ENCODE measurements around the gene SDK2.
"Not testable (repeated sequence)": the region's sequence is repeated elsewhere in the genome, so short reads cannot be mapped to it uniquely, and the experiment has no call there.

The SDK2 gene

GRCh38 chr17:73335591-73336407, 308.4 kb downstream of the SDK2 start:
- Histone ChIP-seq H3K9ac (ENCODE audit: low read length) (no peak overlapping the region), H3K9me3 (ENCODE audit: control insufficient read depth, low read length) (no peaks in the 10 kb centered on the region), H3K27me3 (ENCODE audit: control insufficient read depth, insufficient read depth, low read length) (no peaks in the 10 kb centered on the region), H3K4me1 (ENCODE audit: control insufficient read depth, insufficient read depth, low read length) (peaks cover 43% of the 10 kb centered on the region), H3K36me3 (ENCODE audit: control insufficient read depth, insufficient read depth, low read length) (no peaks in the 10 kb centered on the region), H3K4me3 (ENCODE audit: low read length) (no peak overlapping the region)

GRCh38 chr17:73334771-73335513, 309.3 kb downstream of the SDK2 start:
- no peaks in the 10 kb centered on the region for H3K27me3 ChIP-seq (ENCODE audit: control insufficient read depth, insufficient read depth, low read length)

GRCh38 chr17:73333445-73333844, 310.8 kb downstream of the SDK2 start:
- not testable (repeated sequence) for H3K27me3 ChIP-seq (ENCODE audit: control insufficient read depth, insufficient read depth, low read length); H3K9ac ChIP-seq (ENCODE audit: low read length); H3K9me3 ChIP-seq (ENCODE audit: control insufficient read depth, low read length); H3K4me3 ChIP-seq (ENCODE audit: low read length); H3K36me3 ChIP-seq (ENCODE audit: control insufficient read depth, insufficient read depth, low read length)
- peaks cover 33% of the 10 kb centered on the region for H3K4me1 ChIP-seq (ENCODE audit: control insufficient read depth, insufficient read depth, low read length)

More at GRCh38 chr17:73334771-73335513, 309.3 kb downstream of the SDK2 start:
- Histone ChIP-seq H3K36me3 (ENCODE audit: control insufficient read depth, insufficient read depth, low read length) (no peaks in the 10 kb centered on the region), H3K4me3 (ENCODE audit: low read length) (no peak overlapping the region), H3K4me1 (ENCODE audit: control insufficient read depth, insufficient read depth, low read length) (peaks cover 38% of the 10 kb centered on the region), H3K9me3 (ENCODE audit: control insufficient read depth, low read length) (no peaks in the 10 kb centered on the region), H3K9ac (ENCODE audit: low read length) (no peak overlapping the region)

GRCh38 chr17:73331060-73331459, 313.2 kb downstream of the SDK2 start:
- H3K27me3 ChIP-seq (ENCODE audit: control insufficient read depth, insufficient read depth, low read length), result no peaks in the 10 kb centered on the region
- H3K36me3 ChIP-seq (ENCODE audit: control insufficient read depth, insufficient read depth, low read length), result no peaks in the 10 kb centered on the region
- H3K4me3 ChIP-seq (ENCODE audit: low read length), result no peak overlapping the region
- H3K9ac ChIP-seq (ENCODE audit: low read length), result no peak overlapping the region
- no peaks in the 10 kb centered on the region for H3K9me3 ChIP-seq (ENCODE audit: control insufficient read depth, low read length)
- H3K4me1 ChIP-seq (ENCODE audit: control insufficient read depth, insufficient read depth, low read length), result peaks cover 15% of the 10 kb centered on the region

- H3K9ac ChIP-seq (ENCODE audit: low read length), result no peak overlapping the region
- H3K27me3 ChIP-seq (ENCODE audit: control insufficient read depth, insufficient read depth, low read length), result no peaks in the 10 kb centered on the region
- H3K9me3 ChIP-seq (ENCODE audit: control insufficient read depth, low read length), result no peaks in the 10 kb centered on the region
- H3K4me1 ChIP-seq (ENCODE audit: control insufficient read depth, insufficient read depth, low read length), result no peaks in the 10 kb centered on the region
- no peak overlapping the region for H3K4me3 ChIP-seq (ENCODE audit: low read length)
- no peaks in the 10 kb centered on the region for H3K36me3 ChIP-seq (ENCODE audit: control insufficient read depth, insufficient read depth, low read length)
Observed at GRCh38 chr17:73327676-73328075, 316.6 kb downstream of the SDK2 start.

- no peaks in the 10 kb centered on the region for H3K36me3 ChIP-seq (ENCODE audit: control insufficient read depth, insufficient read depth, low read length)
- no peaks in the 10 kb centered on the region for H3K27me3 ChIP-seq (ENCODE audit: control insufficient read depth, insufficient read depth, low read length)
- no peaks in the 10 kb centered on the region for H3K4me1 ChIP-seq (ENCODE audit: control insufficient read depth, insufficient read depth, low read length)
- H3K9me3 ChIP-seq (ENCODE audit: control insufficient read depth, low read length), result no peaks in the 10 kb centered on the region
- H3K9ac ChIP-seq (ENCODE audit: low read length), result no peak overlapping the region
- no peak overlapping the region for H3K4me3 ChIP-seq (ENCODE audit: low read length)
Observed at GRCh38 chr17:73325527-73325842, 318.8 kb downstream of the SDK2 start.

- H3K9me3 ChIP-seq (ENCODE audit: control insufficient read depth, low read length), result no peaks in the 10 kb centered on the region
- H3K4me1 ChIP-seq (ENCODE audit: control insufficient read depth, insufficient read depth, low read length), result no peaks in the 10 kb centered on the region
- no peaks in the 10 kb centered on the region for H3K27me3 ChIP-seq (ENCODE audit: control insufficient read depth, insufficient read depth, low read length)
- H3K36me3 ChIP-seq (ENCODE audit: control insufficient read depth, insufficient read depth, low read length), result no peaks in the 10 kb centered on the region
- H3K9ac ChIP-seq (ENCODE audit: low read length), result no peak overlapping the region
- H3K4me3 ChIP-seq (ENCODE audit: low read length), result no peak overlapping the region
Observed at GRCh38 chr17:73324711-73325526, 319.3 kb downstream of the SDK2 start.

GRCh38 chr17:73324160-73324475, 320.1 kb downstream of the SDK2 start:
- H3K4me3 ChIP-seq (ENCODE audit: low read length), result no peak overlapping the region
- H3K4me1 ChIP-seq (ENCODE audit: control insufficient read depth, insufficient read depth, low read length), result no peaks in the 10 kb centered on the region
- H3K9ac ChIP-seq (ENCODE audit: low read length), result no peak overlapping the region
- no peaks in the 10 kb centered on the region for H3K9me3 ChIP-seq (ENCODE audit: control insufficient read depth, low read length)
- H3K27me3 ChIP-seq (ENCODE audit: control insufficient read depth, insufficient read depth, low read length), result no peaks in the 10 kb centered on the region
- no peaks in the 10 kb centered on the region for H3K36me3 ChIP-seq (ENCODE audit: control insufficient read depth, insufficient read depth, low read length)

- H3K9me3 ChIP-seq (ENCODE audit: control insufficient read depth, low read length), result no peaks in the 10 kb centered on the region
- H3K36me3 ChIP-seq (ENCODE audit: control insufficient read depth, insufficient read depth, low read length), result no peaks in the 10 kb centered on the region
- no peaks in the 10 kb centered on the region for H3K27me3 ChIP-seq (ENCODE audit: control insufficient read depth, insufficient read depth, low read length)
- H3K9ac ChIP-seq (ENCODE audit: low read length), result no peak overlapping the region
- H3K4me3 ChIP-seq (ENCODE audit: low read length), result no peak overlapping the region
- no peaks in the 10 kb centered on the region for H3K4me1 ChIP-seq (ENCODE audit: control insufficient read depth, insufficient read depth, low read length)
Observed at GRCh38 chr17:73323409-73324159, 320.7 kb downstream of the SDK2 start.

- Histone ChIP-seq H3K4me3 (ENCODE audit: low read length) (no peak overlapping the region), H3K4me1 (ENCODE audit: control insufficient read depth, insufficient read depth, low read length) (peaks cover 17% of the 10 kb centered on the region), H3K9ac (ENCODE audit: low read length) (no peak overlapping the region)
Observed at GRCh38 chr17:73320601-73321264, 323.5 kb downstream of the SDK2 start.

GRCh38 chr17:73319766-73320165, 324.5 kb downstream of the SDK2 start:
- Histone ChIP-seq H3K9me3 (ENCODE audit: control insufficient read depth, low read length) (no peaks in the 10 kb centered on the region), H3K36me3 (ENCODE audit: control insufficient read depth, insufficient read depth, low read length) (no peaks in the 10 kb centered on the region), H3K27me3 (ENCODE audit: control insufficient read depth, insufficient read depth, low read length) (no peaks in the 10 kb centered on the region), H3K4me3 (ENCODE audit: low read length) (no peak overlapping the region), H3K9ac (ENCODE audit: low read length) (no peak overlapping the region), H3K4me1 (ENCODE audit: control insufficient read depth, insufficient read depth, low read length) (peaks cover 17% of the 10 kb centered on the region)

More at GRCh38 chr17:73320601-73321264, 323.5 kb downstream of the SDK2 start:
- H3K36me3 ChIP-seq (ENCODE audit: control insufficient read depth, insufficient read depth, low read length), result no peaks in the 10 kb centered on the region
- no peaks in the 10 kb centered on the region for H3K27me3 ChIP-seq (ENCODE audit: control insufficient read depth, insufficient read depth, low read length)
- H3K9me3 ChIP-seq (ENCODE audit: control insufficient read depth, low read length), result no peaks in the 10 kb centered on the region

Data from mucosa of stomach (tissue), 1 donor.